ENCODE data around the gene HAP1. TPM values are rescaled to one million over a fixed set of nuclear protein-coding genes. Genes with fewer than 3 reads are reported as not detected.
A peak's percentile ranks its signal among the peaks of the same experiment; 100 is the strongest.

The HAP1 gene
- total RNA-seq, 1 donor from 2014 or later = 0.76 TPM

GRCh38 chr17:41773190-41773588, 38.7 kb upstream of the HAP1 start:
- no peak for TF ChIP-seq CTCF (IDR thresholded peaks at IDR 0.05; ENCODE audit: partially characterized antibody, unreplicated experiment)
- Mint-ChIP-seq H3K9me3 (ENCODE audit: unreplicated experiment) (peaks cover 23% of the 10 kb centered on the region), H3K27ac (ENCODE audit: unreplicated experiment) (peak overlapping the region; percentile 86), H3K4me3 (ENCODE audit: unreplicated experiment) (peak overlapping the region; percentile 75), H3K36me3 (ENCODE audit: unreplicated experiment) (peaks cover 5% of the 10 kb centered on the region), H3K4me1 (ENCODE audit: low read depth, unreplicated experiment) (peaks cover 39% of the 10 kb centered on the region), H3K27me3 (ENCODE audit: unreplicated experiment) (peaks cover 23% of the 10 kb centered on the region)
- DNase-seq = peak; percentile 72

GRCh38 chr17:41772586-41773189, 38.2 kb upstream of the HAP1 start:
- H3K27ac Mint-ChIP-seq (ENCODE audit: unreplicated experiment) = peak overlapping the region; percentile 86
- no peak for TF ChIP-seq CTCF (IDR thresholded peaks at IDR 0.05; ENCODE audit: partially characterized antibody, unreplicated experiment)
- H3K4me1 Mint-ChIP-seq (ENCODE audit: low read depth, unreplicated experiment) = peaks cover 39% of the 10 kb centered on the region
- peaks cover 23% of the 10 kb centered on the region for H3K27me3 Mint-ChIP-seq (ENCODE audit: unreplicated experiment)
- peaks cover 5% of the 10 kb centered on the region for H3K36me3 Mint-ChIP-seq (ENCODE audit: unreplicated experiment)
- DNase-seq = no peak
- peak overlapping the region; percentile 30 for H3K4me3 Mint-ChIP-seq (ENCODE audit: unreplicated experiment)
- H3K9me3 Mint-ChIP-seq (ENCODE audit: unreplicated experiment) = peaks cover 23% of the 10 kb centered on the region

GRCh38 chr17:41772218-41772585, 37.8 kb upstream of the HAP1 start:
- no peak overlapping the region for H3K4me3 Mint-ChIP-seq (ENCODE audit: unreplicated experiment)
- H3K4me1 Mint-ChIP-seq (ENCODE audit: low read depth, unreplicated experiment) = peaks cover 35% of the 10 kb centered on the region
- peak overlapping the region; percentile 86 for H3K27ac Mint-ChIP-seq (ENCODE audit: unreplicated experiment)
- H3K36me3 Mint-ChIP-seq (ENCODE audit: unreplicated experiment) = peaks cover 5% of the 10 kb centered on the region
- no peak for TF ChIP-seq CTCF (IDR thresholded peaks at IDR 0.05; ENCODE audit: partially characterized antibody, unreplicated experiment)
- peaks cover 23% of the 10 kb centered on the region for H3K9me3 Mint-ChIP-seq (ENCODE audit: unreplicated experiment)
- no peak for DNase-seq
- peaks cover 23% of the 10 kb centered on the region for H3K27me3 Mint-ChIP-seq (ENCODE audit: unreplicated experiment)

- Mint-ChIP-seq H3K27ac (ENCODE audit: unreplicated experiment) (no peak overlapping the region), H3K36me3 (ENCODE audit: unreplicated experiment) (peaks cover 5% of the 10 kb centered on the region)
These were observed 37.2 kb upstream of the HAP1 start for GRCh38 chr17:41771389-41772206.

More at GRCh38 chr17:41771389-41772206, 37.2 kb upstream of the HAP1 start:
- H3K27me3 Mint-ChIP-seq (ENCODE audit: unreplicated experiment) = peaks cover 23% of the 10 kb centered on the region
- DNase-seq = no peak
- peak overlapping the region; percentile 7 for H3K4me3 Mint-ChIP-seq (ENCODE audit: unreplicated experiment)
- no peak for TF ChIP-seq CTCF (IDR thresholded peaks at IDR 0.05; ENCODE audit: partially characterized antibody, unreplicated experiment)
- H3K4me1 Mint-ChIP-seq (ENCODE audit: low read depth, unreplicated experiment) = peaks cover 35% of the 10 kb centered on the region
- H3K9me3 Mint-ChIP-seq (ENCODE audit: unreplicated experiment) = peaks cover 23% of the 10 kb centered on the region

Data from glutamatergic neuron (in vitro differentiated cells).